Left ventricle myocardium inferior (tissue), 1 donor: ENCODE measurements around the gene TOR1B. TPM values are rescaled to one million over a fixed set of nuclear protein-coding genes. Genes with fewer than 3 reads are reported as not detected.
A peak's percentile ranks its signal among the peaks of the same experiment; 100 is the strongest.

Experiments used
- DNase-seq: peaks from one replicate; pipeline ENCODE4 v3.0.0-alpha.2; 2020
- H3K27ac ChIP-seq: fragments of 200-600 bp; replicated peaks from 2 replicates; pipeline ENCODE4 v1.8.0; 2021
- H3K27me3 ChIP-seq: fragments of 200-600 bp; 2 replicates; pipeline ENCODE4 v1.8.0; 2021; ENCODE audit warnings: low read depth
- H3K36me3 ChIP-seq: fragments of 200-600 bp; 2 replicates; pipeline ENCODE4 v1.8.0; 2021
- H3K4me1 ChIP-seq: fragments of 200-600 bp; 2 replicates; pipeline ENCODE4 v1.8.0; 2021
- H3K4me3 ChIP-seq: fragments of 200-600 bp; 2 replicates; pipeline ENCODE4 v1.8.0; 2021; ENCODE audit warnings: mild to moderate bottlenecking, moderate library complexity
- H3K9me3 ChIP-seq: fragments of 200-600 bp; replicated peaks from 2 replicates; pipeline ENCODE4 v1.8.0; 2021
- intact Hi-C: fragments of 100-400 bp; cut with micrococcal nuclease; formaldehyde crosslinking; loops from one replicate; pipeline ENCODE4 v1.11.0; 2022
- total RNA-seq: library from RNA; stranded (reverse); fragmentation: NEBNext Ultra II Directional; extraction: Animal tissue kit (Norgen Biotek cat#: 25700); gene quantifications from one replicate; pipeline ENCODE4 v1.2.1, GENCODE V29; 2021
- TF ChIP-seq, protein P1 (sequence below): fragments of 200-600 bp; IDR thresholded peaks from 2 replicates; pipeline ENCODE4 v1.8.0; 2021; ENCODE audit warnings: antibody characterized with exemption, mild to moderate bottlenecking, borderline replicate concordance
- donor health status: DM: no; HTN: yes; CAD: no; lungs with severe emphysema.

Gene TOR1B
- total RNA-seq, 1 donor from 2014 or later, result 10.6 TPM

DNA sequence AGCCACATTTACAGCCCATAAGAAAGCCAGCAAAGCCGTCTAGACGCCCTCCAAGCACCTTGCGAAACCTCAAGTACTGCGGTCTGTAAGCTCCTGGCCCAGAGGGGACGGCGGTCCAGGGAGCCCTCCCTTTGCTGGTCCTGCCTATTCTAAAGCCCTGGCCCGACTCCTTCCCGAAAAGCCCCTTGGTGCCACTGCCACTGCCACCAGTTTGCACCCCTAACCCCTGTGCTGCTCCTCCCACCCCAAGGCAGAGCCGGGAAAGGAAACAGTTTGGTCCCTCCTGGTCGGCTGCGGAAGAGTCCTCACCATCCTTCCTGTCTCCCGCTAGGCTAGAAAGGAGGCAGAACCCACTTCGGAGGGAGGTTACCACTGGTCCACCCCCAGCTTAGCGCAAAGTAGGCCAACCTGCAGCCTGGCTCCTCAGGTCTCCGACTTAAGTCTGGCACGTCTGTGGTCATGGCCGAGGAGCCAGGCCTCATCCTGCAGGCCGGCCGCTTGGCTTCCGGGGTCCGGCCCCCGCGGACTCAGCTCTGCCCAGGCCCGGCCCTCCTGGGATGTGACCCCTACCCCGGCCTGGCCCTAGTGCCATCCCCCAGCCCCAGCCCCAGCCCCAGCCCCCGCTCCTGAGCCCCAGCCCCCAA is 20.0 kb downstream of the TOR1B start:
- Histone ChIP-seq H3K36me3 (peaks cover 56% of the 10 kb centered on the region), H3K9me3 (no peaks in the 10 kb centered on the region), H3K27me3 (no peaks in the 10 kb centered on the region), H3K4me3 (peak overlapping the region; percentile 90), H3K4me1 (peaks cover 9% of the 10 kb centered on the region), H3K27ac (peak overlapping the region; percentile 85)
- TF ChIP-seq, protein P1, sequence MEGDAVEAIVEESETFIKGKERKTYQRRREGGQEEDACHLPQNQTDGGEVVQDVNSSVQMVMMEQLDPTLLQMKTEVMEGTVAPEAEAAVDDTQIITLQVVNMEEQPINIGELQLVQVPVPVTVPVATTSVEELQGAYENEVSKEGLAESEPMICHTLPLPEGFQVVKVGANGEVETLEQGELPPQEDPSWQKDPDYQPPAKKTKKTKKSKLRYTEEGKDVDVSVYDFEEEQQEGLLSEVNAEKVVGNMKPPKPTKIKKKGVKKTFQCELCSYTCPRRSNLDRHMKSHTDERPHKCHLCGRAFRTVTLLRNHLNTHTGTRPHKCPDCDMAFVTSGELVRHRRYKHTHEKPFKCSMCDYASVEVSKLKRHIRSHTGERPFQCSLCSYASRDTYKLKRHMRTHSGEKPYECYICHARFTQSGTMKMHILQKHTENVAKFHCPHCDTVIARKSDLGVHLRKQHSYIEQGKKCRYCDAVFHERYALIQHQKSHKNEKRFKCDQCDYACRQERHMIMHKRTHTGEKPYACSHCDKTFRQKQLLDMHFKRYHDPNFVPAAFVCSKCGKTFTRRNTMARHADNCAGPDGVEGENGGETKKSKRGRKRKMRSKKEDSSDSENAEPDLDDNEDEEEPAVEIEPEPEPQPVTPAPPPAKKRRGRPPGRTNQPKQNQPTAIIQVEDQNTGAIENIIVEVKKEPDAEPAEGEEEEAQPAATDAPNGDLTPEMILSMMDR, result no peak
- intact Hi-C loops, result no loop called here
- DNase-seq, result no peak

DNA sequence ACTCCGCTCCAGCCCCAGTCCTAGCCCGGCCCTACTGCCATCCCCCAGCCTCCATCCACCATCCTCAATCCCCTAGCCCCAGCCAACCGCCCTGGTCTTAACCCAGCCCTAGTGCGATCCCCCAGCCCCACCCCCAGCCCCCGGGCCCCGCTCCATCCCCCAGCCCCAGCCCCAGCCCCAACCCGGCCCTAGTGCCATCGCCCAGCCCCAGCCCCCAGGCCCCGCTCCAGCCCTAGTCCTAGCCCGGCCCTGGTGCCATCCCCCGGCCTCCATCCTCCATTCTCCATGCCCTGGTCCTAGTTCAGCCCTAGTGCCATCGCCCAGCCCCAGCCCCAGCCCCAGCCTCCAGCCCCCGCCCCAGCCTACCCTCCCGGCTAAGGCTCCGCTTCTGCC is 20.6 kb downstream of the TOR1B start:
- no peak for DNase-seq
- TF ChIP-seq, protein P1, result no peak
- H3K4me3 ChIP-seq, result peak overlapping the region; percentile 90
- intact Hi-C loops, result no loop called here
- H3K4me1 ChIP-seq, result peaks cover 9% of the 10 kb centered on the region
- no peaks in the 10 kb centered on the region for H3K27me3 ChIP-seq
- peaks cover 56% of the 10 kb centered on the region for H3K36me3 ChIP-seq
- H3K27ac ChIP-seq, result peak overlapping the region; percentile 85
- no peaks in the 10 kb centered on the region for H3K9me3 ChIP-seq

DNA sequence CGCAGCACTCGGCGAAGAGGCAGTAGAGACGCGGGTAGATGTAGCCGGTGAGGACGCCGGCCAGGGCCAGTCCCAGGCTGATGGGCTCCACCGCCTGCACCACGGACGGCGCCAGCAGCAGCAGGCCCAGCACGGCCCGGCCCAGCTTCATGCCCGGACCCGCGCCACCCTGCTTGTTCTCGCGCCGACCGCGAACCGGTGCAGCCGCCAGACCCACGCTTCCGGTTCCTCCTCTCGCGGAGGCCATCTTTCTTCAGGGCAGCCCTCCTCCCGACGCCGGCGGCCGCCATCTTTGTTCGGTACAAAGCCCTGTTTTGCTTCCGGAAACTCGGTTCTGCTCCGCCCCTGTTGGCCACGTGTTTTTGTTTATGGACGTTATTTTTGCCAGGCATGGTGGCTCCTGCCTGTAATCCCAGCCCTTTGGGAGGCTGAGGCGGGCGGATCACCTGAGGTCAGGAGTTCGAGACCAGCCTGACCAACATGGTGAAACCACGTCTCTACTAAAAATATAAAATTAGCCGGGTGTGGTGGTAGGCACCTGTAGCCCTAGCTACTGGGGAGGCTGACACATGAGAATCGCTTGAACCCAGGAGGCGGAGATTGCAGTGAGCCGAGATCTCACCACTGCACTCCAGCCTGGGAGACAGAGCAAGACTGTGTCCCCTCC is 21.1 kb downstream of the TOR1B start, which contains the start of gene TOR1A:
Gene TOR1A (minus strand): TSS at position 202 of the 667 bp plus-strand sequence. CDS start 51 bp downstream, at position 151.
- H3K4me3 ChIP-seq, result peak within 1 kb of the TSS; percentile 90
- H3K27ac ChIP-seq, result peak within 1 kb of the TSS; percentile 85
- no peaks in the 10 kb centered on the region for H3K9me3 ChIP-seq
- H3K36me3 ChIP-seq, result peaks cover 56% of the 10 kb centered on the region
- peak; percentile 96 for DNase-seq
- intact Hi-C loops, result no loop called here
- H3K4me1 ChIP-seq, result peaks cover 9% of the 10 kb centered on the region
- H3K27me3 ChIP-seq, result no peaks in the 10 kb centered on the region
- TF ChIP-seq, protein P1, result no peak

DNA sequence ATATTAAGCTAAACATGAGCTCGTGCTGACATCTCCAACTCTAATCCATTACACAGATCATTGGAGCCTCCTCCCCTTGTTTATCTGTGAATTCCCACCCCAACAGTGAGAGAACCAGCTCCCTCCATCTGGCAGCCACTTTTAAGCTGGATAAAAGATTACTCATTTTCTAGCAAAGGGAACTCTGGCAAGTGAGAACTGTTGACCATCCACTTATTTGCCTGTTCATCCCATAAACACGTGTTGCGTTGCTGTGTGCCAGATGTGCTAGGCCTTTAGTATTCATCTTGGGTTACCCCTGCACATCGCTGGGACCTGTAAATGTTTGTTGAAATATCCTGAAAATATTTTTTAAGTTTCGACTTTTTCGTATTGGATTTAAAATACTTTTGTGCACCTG is 23.4 kb downstream of the TOR1B start:
- Histone ChIP-seq H3K27me3 (no peaks in the 10 kb centered on the region), H3K4me1 (peaks cover 9% of the 10 kb centered on the region), H3K27ac (no peak overlapping the region), H3K4me3 (no peak overlapping the region), H3K36me3 (peaks cover 57% of the 10 kb centered on the region), H3K9me3 (no peaks in the 10 kb centered on the region)
- DNase-seq, result no peak
- intact Hi-C loops, result no loop called here
- TF ChIP-seq, protein P1, result no peak

DNA sequence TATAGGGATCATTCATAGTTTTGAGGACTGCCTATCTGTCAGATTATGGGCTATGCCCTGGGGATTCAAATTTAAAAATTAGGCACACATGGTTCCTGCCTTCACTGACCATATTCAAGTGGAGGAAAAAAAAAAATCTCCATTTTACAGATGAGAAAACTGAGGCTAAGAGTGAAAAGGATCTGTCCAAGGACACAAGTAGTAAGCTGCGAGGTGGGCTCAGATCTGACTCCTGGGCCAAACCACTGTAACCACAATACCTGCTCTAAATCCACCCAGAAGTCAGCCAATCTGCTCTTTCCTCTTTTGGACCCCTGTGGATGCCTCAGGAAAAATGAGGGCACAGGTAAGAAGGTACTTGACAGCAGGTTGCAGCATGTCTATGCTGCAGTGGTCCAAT is 23.8 kb downstream of the TOR1B start:
- DNase-seq, result no peak
- no peaks in the 10 kb centered on the region for H3K9me3 ChIP-seq
- TF ChIP-seq, protein P1, result no peak
- H3K27ac ChIP-seq, result no peak overlapping the region
- peaks cover 57% of the 10 kb centered on the region for H3K36me3 ChIP-seq
- H3K4me1 ChIP-seq, result peaks cover 9% of the 10 kb centered on the region
- intact Hi-C loops, result no loop called here
- H3K4me3 ChIP-seq, result no peak overlapping the region
- H3K27me3 ChIP-seq, result no peaks in the 10 kb centered on the region
